Measurements from ENCODE around the gene ZMIZ1.

Gene ZMIZ1

GRCh38 chr10:79320820-79321493 is 252.2 kb downstream of the ZMIZ1 start:
- TF ChIP-seq CTCF (IDR thresholded peaks at IDR 0.05), result no peak

GRCh38 chr10:79321494-79321882 is 252.7 kb downstream of the ZMIZ1 start:
- no peak for TF ChIP-seq CTCF (IDR thresholded peaks at IDR 0.05)

- no peak for TF ChIP-seq CTCF (IDR thresholded peaks at IDR 0.05)
Observed at GRCh38 chr10:79321951-79322350, 253.2 kb downstream of the ZMIZ1 start.

GRCh38 chr10:79322616-79323543 is 254.1 kb downstream of the ZMIZ1 start:
- no peak for TF ChIP-seq CTCF (IDR thresholded peaks at IDR 0.05)

- no peak for TF ChIP-seq CTCF (IDR thresholded peaks at IDR 0.05)
Observed at GRCh38 chr10:79323602-79324001, 254.8 kb downstream of the ZMIZ1 start.

GRCh38 chr10:79324032-79324695 is 255.4 kb downstream of the ZMIZ1 start:
- TF ChIP-seq CTCF (IDR thresholded peaks at IDR 0.05), result no peak

GRCh38 chr10:79326361-79327089 is 257.8 kb downstream of the ZMIZ1 start:
- TF ChIP-seq CTCF (IDR thresholded peaks at IDR 0.05), result no peak

Measured in LNCAP (cell line).